NCI-H1092 treated with DMSO at 0.1 percent for 48 hours (cell line): ENCODE data around the gene PTPRU.
"Not testable (repeated sequence)": the region's sequence is repeated elsewhere in the genome, so short reads cannot be mapped to it uniquely, and the experiment has no call there.

Experiments
- DNase-seq: peaks from one replicate; lab custom pipeline; 2025; lab: John Stamatoyannopoulos, UW

The PTPRU gene

GRCh38 chr1:29290414-29290985 is 54.2 kb downstream of the PTPRU start:
- DNase-seq = no peak

DNA sequence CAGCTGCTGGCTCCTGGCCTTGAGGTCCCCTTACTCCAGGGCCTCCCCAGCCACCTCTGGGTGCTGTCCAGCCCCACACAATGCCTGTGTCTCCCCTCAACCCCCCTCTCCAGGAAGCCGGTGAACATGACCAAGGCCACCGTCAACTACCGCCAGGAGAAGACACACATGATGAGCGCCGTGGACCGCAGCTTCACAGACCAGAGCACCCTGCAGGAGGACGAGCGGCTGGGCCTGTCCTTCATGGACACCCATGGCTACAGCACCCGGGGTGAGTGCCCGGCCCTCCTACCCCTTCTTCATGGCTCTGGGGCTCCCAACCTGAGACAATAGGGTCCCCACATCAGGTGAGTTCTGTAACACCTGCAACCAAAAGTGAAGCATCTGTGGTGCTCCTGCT is 55.4 kb downstream of the PTPRU start:
- DNase-seq = no peak

DNA sequence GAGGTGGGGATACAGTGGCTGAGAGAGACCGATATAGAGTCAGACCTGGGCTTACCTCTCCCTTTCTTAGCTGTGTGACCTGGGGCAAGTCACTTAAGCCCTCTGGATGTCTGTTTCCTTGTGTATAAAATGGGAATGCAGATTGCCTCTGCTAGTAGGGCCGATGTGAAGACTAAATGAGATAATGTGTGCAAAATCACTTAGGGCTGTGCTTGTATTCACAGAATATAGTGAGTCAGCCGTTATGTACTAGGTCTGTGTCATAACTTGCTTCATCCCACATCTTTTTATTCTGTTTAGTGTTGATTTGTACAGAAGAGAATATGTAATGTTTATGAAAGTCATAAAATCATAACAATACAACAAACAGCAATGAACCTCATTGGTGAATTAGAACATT is 56.0 kb downstream of the PTPRU start:
- no peak for DNase-seq

GRCh38 chr1:29297450-29297849 is 61.1 kb downstream of the PTPRU start:
- no peak for DNase-seq

DNA sequence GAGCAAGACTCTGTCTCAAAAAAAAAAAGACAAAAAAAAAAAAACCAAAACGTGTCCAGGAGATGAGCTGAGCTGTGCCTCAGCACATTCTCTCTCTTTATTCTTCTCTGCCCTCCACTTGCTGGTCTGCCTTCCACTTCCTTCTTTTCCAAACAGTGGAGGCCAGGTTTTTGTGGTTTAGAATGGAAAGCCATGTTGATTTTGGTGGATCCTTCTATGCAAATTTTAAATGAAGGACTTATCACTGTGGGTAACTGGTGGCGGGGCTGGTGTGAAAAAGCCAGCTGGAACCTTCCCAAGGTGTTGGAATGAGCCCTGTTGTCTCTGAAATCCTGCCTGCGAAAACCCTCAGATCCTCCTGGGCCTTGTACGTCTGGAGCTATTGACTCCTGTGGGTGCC is 61.9 kb downstream of the PTPRU start:
- no peak for DNase-seq

DNA sequence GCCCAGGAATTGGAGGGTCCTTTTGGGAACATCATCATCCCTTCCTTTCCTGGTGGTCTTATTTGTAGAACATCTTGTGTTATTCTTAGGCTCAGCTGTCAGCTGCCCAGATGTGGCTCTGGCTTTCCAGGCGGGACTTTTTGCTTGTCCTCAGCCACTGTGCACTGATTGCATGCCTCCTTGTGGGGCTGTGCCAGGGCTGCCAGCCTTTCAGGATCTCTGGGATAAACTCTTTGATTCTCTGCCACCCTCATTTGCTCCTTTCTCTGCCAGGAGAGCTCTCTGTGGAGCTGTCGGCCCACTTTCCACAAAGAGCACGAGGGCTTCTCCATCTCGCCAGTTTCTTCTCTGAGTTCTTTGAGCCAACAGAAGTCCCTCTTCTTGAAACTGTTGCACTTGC is 63.1 kb downstream of the PTPRU start:
- DNase-seq = no peak

- not testable (repeated sequence) for DNase-seq
These were observed 65.4 kb downstream of the PTPRU start for GRCh38 chr1:29301732-29302131.

- no peak for DNase-seq
These were observed 67.1 kb downstream of the PTPRU start for GRCh38 chr1:29303201-29304024.

- no peak for DNase-seq
These were observed 67.8 kb downstream of the PTPRU start for GRCh38 chr1:29304025-29304684.

GRCh38 chr1:29305943-29306342 is 69.6 kb downstream of the PTPRU start:
- no peak for DNase-seq

- DNase-seq = no peak
These were observed 70.3 kb downstream of the PTPRU start for GRCh38 chr1:29306471-29307140.

DNA sequence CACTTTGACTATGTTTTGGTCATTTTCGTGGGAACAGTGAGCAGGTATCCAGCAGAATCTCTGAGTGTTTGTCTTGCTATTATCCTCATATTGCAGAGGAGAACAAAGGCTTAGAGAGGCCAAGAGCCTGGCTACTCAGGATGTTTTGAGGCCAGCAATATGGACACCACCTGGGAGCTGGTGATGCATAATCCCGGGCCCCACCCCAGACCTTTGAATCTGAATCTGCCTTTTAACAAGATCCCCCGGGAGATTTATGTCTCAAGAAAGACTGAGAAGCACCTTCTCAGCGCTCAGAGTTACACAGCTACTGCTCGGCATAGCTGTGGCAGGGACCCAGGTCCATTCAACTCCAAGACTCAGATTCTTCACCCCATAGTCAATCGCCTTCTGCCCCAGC is 72.8 kb downstream of the PTPRU start:
- no peak for DNase-seq

- DNase-seq = no peak
These were observed 73.3 kb downstream of the PTPRU start for GRCh38 chr1:29309621-29310020.

- DNase-seq = peak; percentile 58
These were observed 74.4 kb downstream of the PTPRU start for GRCh38 chr1:29310616-29311180.

- no peak for DNase-seq
These were observed 75.2 kb downstream of the PTPRU start for GRCh38 chr1:29311352-29312030.

GRCh38 chr1:29312469-29313461 is 76.4 kb downstream of the PTPRU start:
- DNase-seq = no peak

DNA sequence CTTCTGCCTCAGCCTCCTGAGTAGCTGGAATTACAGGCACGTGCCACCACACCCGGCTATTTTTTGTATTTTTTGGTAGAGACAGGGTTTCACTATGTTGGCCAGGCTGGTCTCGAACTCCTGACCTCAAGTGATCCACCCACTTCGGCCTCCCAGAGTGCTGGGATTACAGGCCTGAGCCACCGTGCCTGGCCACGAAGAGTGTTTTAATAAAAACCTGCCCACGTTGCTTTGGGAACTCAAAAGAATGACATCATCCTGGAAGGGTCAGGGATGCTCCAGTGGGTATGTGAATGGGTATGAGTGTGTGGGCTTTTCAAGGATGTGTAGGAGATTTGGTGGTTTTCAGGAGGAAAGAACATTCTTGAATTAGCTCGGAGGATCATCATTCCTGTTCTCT is 78.4 kb downstream of the PTPRU start:
- DNase-seq = not testable (repeated sequence)

GRCh38 chr1:29315262-29315661 is 78.9 kb downstream of the PTPRU start:
- DNase-seq = no peak

DNA sequence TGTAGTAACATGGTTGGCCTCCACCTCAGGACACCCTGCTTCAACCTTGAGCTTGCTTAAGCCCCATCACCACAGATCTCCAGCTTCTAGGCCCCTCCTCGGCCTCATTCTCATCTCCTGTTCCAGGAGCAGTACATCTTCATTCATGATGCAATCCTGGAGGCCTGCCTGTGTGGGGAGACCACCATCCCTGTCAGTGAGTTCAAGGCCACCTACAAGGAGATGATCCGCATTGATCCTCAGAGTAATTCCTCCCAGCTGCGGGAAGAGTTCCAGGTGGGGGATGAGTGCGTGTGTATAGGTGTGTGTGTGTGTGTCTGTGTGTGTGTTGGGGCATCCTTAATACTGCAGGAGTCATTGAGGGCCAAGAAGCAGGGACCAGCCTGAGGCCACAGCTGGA is 79.6 kb downstream of the PTPRU start:
- DNase-seq = no peak
